NCI-H187 (cell line): Measurements from ENCODE around the gene TMEM250.

Experiments used
- DNase-seq, 2 experiments: peaks; one replicate each; lab custom pipeline; 2025; lab: John Stamatoyannopoulos, UW

Gene TMEM250

GRCh38 chr9:136093995-136094881, 24.4 kb downstream of the TMEM250 start:
- no peak for DNase-seq

- no peak for DNase-seq
These were observed 25.2 kb downstream of the TMEM250 start for GRCh38 chr9:136093346-136093986.

- no peak for DNase-seq
These were observed 25.9 kb downstream of the TMEM250 start for GRCh38 chr9:136092741-136093140.

- no peak for DNase-seq
These were observed 26.4 kb downstream of the TMEM250 start for GRCh38 chr9:136092353-136092650.

- DNase-seq = no peak
These were observed 26.9 kb downstream of the TMEM250 start for GRCh38 chr9:136091582-136092352.

GRCh38 chr9:136090768-136091581, 27.7 kb downstream of the TMEM250 start:
- DNase-seq = no peak

GRCh38 chr9:136090056-136090735, 28.5 kb downstream of the TMEM250 start:
- DNase-seq = no peak

GRCh38 chr9:136089697-136090045, 29.0 kb downstream of the TMEM250 start:
- no peak for DNase-seq

- no peak for DNase-seq
These were observed 29.6 kb downstream of the TMEM250 start for GRCh38 chr9:136088939-136089696.

GRCh38 chr9:136088481-136088938, 30.2 kb downstream of the TMEM250 start:
- DNase-seq = no peak

GRCh38 chr9:136087741-136088480, 30.8 kb downstream of the TMEM250 start:
- no peak for DNase-seq

- DNase-seq = no peak
These were observed 31.5 kb downstream of the TMEM250 start for GRCh38 chr9:136086951-136087740.

GRCh38 chr9:136086213-136086881, 32.3 kb downstream of the TMEM250 start:
- DNase-seq = no peak

- no peak for DNase-seq
These were observed 32.9 kb downstream of the TMEM250 start for GRCh38 chr9:136085815-136086212.

- DNase-seq = no peak
These were observed 34.4 kb downstream of the TMEM250 start for GRCh38 chr9:136084063-136084944.

- DNase-seq = no peak
These were observed 35.1 kb downstream of the TMEM250 start for GRCh38 chr9:136083558-136084062.
